Mesodermal cell (in vitro differentiated cells): ENCODE results near the gene GYS2.
"Not testable (repeated sequence)": the region's sequence is repeated elsewhere in the genome, so short reads cannot be mapped to it uniquely, and the experiment has no call there.

Experiments
- H3K27ac ChIP-seq: 2 replicates; pipeline ENCODE4 v1.7.0; 2013; ENCODE audit warnings: mild to moderate bottlenecking, low read depth, low read length, moderate library complexity; ENCODE audit not compliant: severe bottlenecking
- H3K36me3 ChIP-seq: 2 replicates; pipeline ENCODE4 v1.7.1; 2013; ENCODE audit warnings: mild to moderate bottlenecking, low read length, moderate library complexity; ENCODE audit not compliant: control insufficient read depth, insufficient read depth
- H3K4me1 ChIP-seq: one replicate; pipeline ENCODE4 v1.7.1; 2013; ENCODE audit warnings: mild to moderate bottlenecking, low read length; ENCODE audit not compliant: insufficient read depth, control insufficient read depth, poor library complexity, severe bottlenecking
- H3K4me3 ChIP-seq: 2 replicates; pipeline ENCODE4 v1.7.0; 2013; ENCODE audit warnings: low read length, control low read depth, mild to moderate bottlenecking; ENCODE audit not compliant: insufficient read depth, poor library complexity, severe bottlenecking; ENCODE audit errors: extremely low read depth
- H3K9me3 ChIP-seq: 2 replicates; pipeline ENCODE4 v1.7.1; 2013; ENCODE audit warnings: mild to moderate bottlenecking, low read length, moderate library complexity; ENCODE audit not compliant: control insufficient read depth
- WGBS, 2 experiments: methylation state at CpG; one replicate each; pipeline ENCODE4 v1.1.5; 2013; ENCODE audit warnings: missing lambda C conversion rate in 2 of 2; ENCODE audit not compliant: insufficient coverage in 2 of 2; 5-methylcytosine and 5-hydroxymethylcytosine counted together

GYS2 gene

GRCh38 chr12:21606175-21606574 lies 1.5 kb upstream of the GYS2 start:
- Histone ChIP-seq H3K4me3 (no peak overlapping the region), H3K4me1 (no peaks in the 10 kb centered on the region), H3K27ac (no peak overlapping the region), H3K9me3 (no peaks in the 10 kb centered on the region), H3K36me3 (no peaks in the 10 kb centered on the region)
- 80% methylated on average over 1 of the region's 1 CpG; no CpG with 5 or more reads in 1 of the 2 experiments for WGBS, 2 experiments

GRCh38 chr12:21602774-21603173 lies 1.9 kb downstream of the GYS2 start:
- no CpG with 5 or more reads among the region's 2 CpGs for WGBS, 2 experiments

GRCh38 chr12:21600196-21600595 lies 4.5 kb downstream of the GYS2 start:
- Histone ChIP-seq H3K36me3 (no peaks in the 10 kb centered on the region), H3K9me3 (no peaks in the 10 kb centered on the region), H3K4me1 (no peaks in the 10 kb centered on the region), H3K4me3 (no peak overlapping the region), H3K27ac (no peak overlapping the region)
- 68 to 82% methylated on average over 5 of the region's 5 CpGs for WGBS, 2 experiments

More at GRCh38 chr12:21602774-21603173, 1.9 kb downstream of the GYS2 start:
- no peak overlapping the region for H3K4me3 ChIP-seq
- no peak overlapping the region for H3K27ac ChIP-seq
- no peaks in the 10 kb centered on the region for H3K36me3 ChIP-seq
- no peaks in the 10 kb centered on the region for H3K4me1 ChIP-seq
- H3K9me3 ChIP-seq = no peaks in the 10 kb centered on the region

DNA sequence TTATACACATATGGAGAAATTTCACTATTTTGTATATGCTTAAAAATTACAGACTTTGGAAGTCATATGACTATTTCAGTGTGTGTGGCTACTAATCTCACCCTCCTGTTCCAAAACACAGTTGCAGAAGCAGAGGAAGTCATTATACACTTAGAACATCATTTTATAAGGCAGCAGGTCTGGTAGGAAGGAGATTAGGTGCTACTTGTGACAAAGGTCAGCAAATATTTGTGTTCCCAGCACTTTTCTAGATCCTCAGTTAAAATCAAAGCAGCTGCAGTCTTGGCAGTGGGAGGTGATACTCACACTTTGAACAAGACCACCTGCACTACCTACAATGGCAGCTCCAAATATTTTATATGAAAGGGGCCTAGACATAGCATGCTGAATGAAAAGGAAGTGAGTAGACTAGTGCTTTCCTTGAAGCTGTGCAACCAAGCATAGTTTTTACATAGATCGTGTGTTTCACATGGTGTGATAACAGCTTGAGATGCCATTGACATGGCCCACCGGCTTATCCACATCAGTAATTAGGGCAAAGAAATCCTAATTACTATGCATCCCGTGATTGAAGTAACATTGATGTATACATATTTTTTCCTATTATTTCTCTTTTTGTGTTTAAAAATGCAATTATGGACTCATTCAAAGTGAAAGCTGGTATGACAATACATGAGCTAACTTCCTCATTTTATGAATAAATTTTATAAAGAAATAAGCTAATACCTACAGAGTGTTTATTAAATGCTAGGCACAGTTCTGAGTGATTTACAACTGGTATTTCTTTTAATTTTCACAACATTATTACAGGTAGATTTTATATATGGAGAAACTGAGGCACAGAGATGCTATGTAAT lies 5.3 kb downstream of the GYS2 start:
- Histone ChIP-seq H3K36me3 (no peaks in the 10 kb centered on the region), H3K4me3 (no peak overlapping the region), H3K27ac (no peak overlapping the region), H3K9me3 (no peaks in the 10 kb centered on the region), H3K4me1 (no peaks in the 10 kb centered on the region)
- WGBS, 2 experiments = 100% methylated on average over 1 of the region's 3 CpGs; no CpG with 5 or more reads in 1 of the 2 experiments

DNA sequence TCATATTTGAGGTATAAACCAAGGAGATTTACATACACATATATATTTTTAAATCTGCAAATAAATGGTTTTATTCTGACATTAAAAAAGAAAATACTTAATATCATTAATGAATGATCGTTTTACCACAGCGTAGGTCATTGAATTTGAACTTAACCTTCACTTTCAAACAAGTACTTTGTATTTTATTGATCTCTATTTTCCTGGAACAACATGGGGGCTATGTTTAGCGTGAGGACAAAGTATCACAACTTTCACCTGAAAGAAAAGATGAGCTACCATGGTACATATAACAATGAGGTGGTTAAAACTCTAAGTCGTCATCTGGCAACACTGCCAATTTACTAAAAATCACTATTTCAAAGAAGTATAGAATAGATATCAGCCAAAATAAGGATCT lies 6.0 kb downstream of the GYS2 start:
- Histone ChIP-seq H3K27ac (no peak overlapping the region), H3K9me3 (no peaks in the 10 kb centered on the region), H3K4me3 (no peak overlapping the region), H3K36me3 (no peaks in the 10 kb centered on the region), H3K4me1 (no peaks in the 10 kb centered on the region)
- WGBS, 2 experiments = no CpG with 5 or more reads among the region's 4 CpGs

DNA sequence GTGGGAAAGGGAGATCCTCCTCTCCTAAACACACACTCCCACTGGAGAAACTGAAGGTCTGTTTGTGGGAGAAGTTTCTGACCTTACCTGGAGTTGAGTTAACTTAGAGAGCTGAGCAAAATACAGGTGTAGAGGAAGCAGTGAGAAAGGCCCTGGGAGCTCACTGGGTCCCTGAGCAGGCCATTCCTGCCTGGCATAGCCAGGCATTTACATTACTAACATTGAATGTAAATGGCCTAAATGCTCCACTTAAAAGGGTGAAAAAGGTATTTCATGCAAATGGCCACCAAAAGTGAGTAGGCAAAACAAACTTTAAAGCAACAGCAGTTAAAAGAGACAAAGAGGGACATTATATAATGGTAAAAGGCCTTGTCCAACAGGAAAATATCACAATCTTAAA lies 9.3 kb downstream of the GYS2 start:
- H3K4me3 ChIP-seq, H3K36me3 ChIP-seq, H3K9me3 ChIP-seq, H3K27ac ChIP-seq, H3K4me1 ChIP-seq: not testable (repeated sequence)

- H3K27ac ChIP-seq = no peak overlapping the region
- H3K4me1 ChIP-seq = no peaks in the 10 kb centered on the region
- no peak overlapping the region for H3K4me3 ChIP-seq
- no peaks in the 10 kb centered on the region for H3K36me3 ChIP-seq
- no peaks in the 10 kb centered on the region for H3K9me3 ChIP-seq
- WGBS, 2 experiments = 92% methylated on average over 2 of the region's 3 CpGs
Measured at GRCh38 chr12:21585485-21585884, 19.2 kb downstream of the GYS2 start.

GRCh38 chr12:21584403-21585182 lies 20.1 kb downstream of the GYS2 start:
- H3K36me3 ChIP-seq, H3K4me3 ChIP-seq, H3K27ac ChIP-seq, H3K9me3 ChIP-seq, H3K4me1 ChIP-seq: not testable (repeated sequence)
- WGBS, 2 experiments = 90 to 93% methylated on average over 3 of the region's 5 CpGs

GRCh38 chr12:21583587-21583986 lies 21.1 kb downstream of the GYS2 start:
- WGBS, 2 experiments = 89 to 92% methylated on average over 4 of the region's 4 CpGs
- no peaks in the 10 kb centered on the region for H3K4me1 ChIP-seq
- H3K4me3 ChIP-seq = no peak overlapping the region
- no peak overlapping the region for H3K27ac ChIP-seq
- no peaks in the 10 kb centered on the region for H3K9me3 ChIP-seq
- no peaks in the 10 kb centered on the region for H3K36me3 ChIP-seq

DNA sequence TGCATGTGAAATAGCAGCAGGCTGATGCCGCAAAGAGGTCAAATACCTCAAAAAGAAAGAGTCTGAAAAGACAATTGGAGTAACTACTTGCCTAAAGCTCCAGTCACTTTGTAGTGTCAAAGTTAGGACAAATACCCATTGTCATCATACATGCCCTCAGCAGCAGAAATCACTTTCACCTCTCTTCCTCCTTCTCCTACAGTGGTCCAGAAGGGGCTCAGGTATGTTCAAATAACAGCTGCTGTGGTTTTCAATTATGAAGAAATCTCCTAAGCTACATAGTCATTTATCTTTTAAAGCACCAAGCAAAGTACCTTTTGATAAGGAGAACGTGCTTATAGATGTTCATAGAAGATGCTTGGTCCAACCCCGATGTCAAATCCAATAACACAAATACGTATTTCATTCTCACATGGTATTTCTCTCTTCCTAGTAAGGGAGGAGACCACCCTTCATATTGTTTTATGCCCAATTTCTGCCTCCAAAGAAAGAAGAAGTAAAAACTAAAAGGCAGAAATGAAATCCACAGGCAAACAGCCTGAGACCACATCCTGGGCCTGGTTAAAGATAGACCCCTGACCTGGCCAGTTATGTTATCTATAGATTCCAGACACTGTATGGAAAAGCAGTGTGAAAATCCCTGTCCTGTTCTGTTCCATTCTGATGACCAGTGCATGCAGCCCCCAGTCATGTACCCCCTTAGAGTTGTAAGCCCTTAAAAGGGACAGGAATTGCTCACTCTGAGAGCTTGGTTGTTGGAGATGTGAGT lies 23.7 kb downstream of the GYS2 start:
- 100% methylated on average over 2 of the region's 4 CpGs; no CpG with 5 or more reads in 1 of the 2 experiments for WGBS, 2 experiments
- H3K9me3 ChIP-seq = no peaks in the 10 kb centered on the region
- no peak overlapping the region for H3K4me3 ChIP-seq
- no peak overlapping the region for H3K27ac ChIP-seq
- H3K36me3 ChIP-seq = no peaks in the 10 kb centered on the region
- no peaks in the 10 kb centered on the region for H3K4me1 ChIP-seq
